DND-41 (cell line): ENCODE measurements around the gene GALP.

Source experiments
- ATAC-seq: fragments of 200-7000 bp; cut with Tn5 transposase; 3 replicates; pipeline ENCODE4 v1.9.1; 2021; ENCODE audit warnings: low read depth; ENCODE audit not compliant: insufficient read depth
- DNase-seq: peaks from one replicate; pipeline ENCODE4 v3.0.0-alpha.2; 2020
- H2AFZ ChIP-seq: 2 replicates; pipeline ENCODE4 v1.6.0; 2012; ENCODE audit warnings: low read depth, low read length
- H3K27ac ChIP-seq: 2 replicates; pipeline ENCODE4 v1.5.1; 2012; ENCODE audit warnings: low read length, inconsistent platforms
- H3K27me3 ChIP-seq: fragments of 200-600 bp; sonication (generic); 2 replicates; pipeline ENCODE4 v1.6.0; 2012; ENCODE audit warnings: low read length, mild to moderate bottlenecking, inconsistent platforms; ENCODE audit not compliant: insufficient read depth, poor library complexity
- H3K36me3 ChIP-seq: 2 replicates; pipeline ENCODE4 v1.5.1; 2012; ENCODE audit warnings: low read length, inconsistent platforms; ENCODE audit not compliant: insufficient read depth
- H3K4me1 ChIP-seq: 2 replicates; pipeline ENCODE4 v1.5.1; 2012; ENCODE audit warnings: mild to moderate bottlenecking, low read length; ENCODE audit not compliant: insufficient read depth
- H3K4me2 ChIP-seq: 2 replicates; pipeline ENCODE4 v1.6.0; 2012; ENCODE audit warnings: mild to moderate bottlenecking, moderate library complexity, low read length, inconsistent platforms; ENCODE audit not compliant: insufficient read depth
- H3K4me3 ChIP-seq, 2 experiments: fragments of 200-600 bp in 1 of 2; shearing (Covaris generic) in 1 of 2; 2 replicates each; pipeline ENCODE4 v1.5.1; 2012 to 2016; ENCODE audit warnings: inconsistent platforms in 2 of 2, low read length in 2 of 2, mild to moderate bottlenecking in 2 of 2, low read depth in 1 of 2, moderate library complexity in 1 of 2
- H3K79me2 ChIP-seq: 2 replicates; pipeline ENCODE4 v1.6.0; 2012; ENCODE audit warnings: low read length, inconsistent platforms; ENCODE audit not compliant: insufficient read depth
- H3K9ac ChIP-seq: 2 replicates; pipeline ENCODE4 v1.6.0; 2012; ENCODE audit warnings: low read depth, mild to moderate bottlenecking, inconsistent platforms, low read length, moderate library complexity
- H3K9me3 ChIP-seq: 2 replicates; pipeline ENCODE4 v1.5.1; 2012; ENCODE audit warnings: low read length, moderate library complexity, mild to moderate bottlenecking, inconsistent platforms; ENCODE audit not compliant: insufficient read depth, severe bottlenecking
- H4K20me1 ChIP-seq: 2 replicates; pipeline ENCODE4 v1.6.0; 2012; ENCODE audit warnings: low read length; ENCODE audit not compliant: insufficient read depth
- CTCF ChIP-seq: IDR thresholded peaks from 2 replicates; pipeline ENCODE4 v1.5.1; 2012; ENCODE audit warnings: borderline replicate concordance, low read length, moderate library complexity, mild to moderate bottlenecking; ENCODE audit not compliant: poor library complexity, severe bottlenecking; ENCODE audit errors: extremely low read depth
- EZH2 ChIP-seq: IDR thresholded peaks from 3 replicates; pipeline ENCODE4 v1.6.1; 2012; ENCODE audit warnings: borderline replicate concordance, low read depth, mild to moderate bottlenecking, moderate library complexity, low read length, inconsistent platforms; ENCODE audit not compliant: severe bottlenecking

The GALP gene

GRCh38 chr19:56159622-56160271 lies 16.1 kb upstream of the GALP start:
- Histone ChIP-seq H3K4me1 (peaks cover 38% of the 10 kb centered on the region), H3K79me2 (no peaks in the 10 kb centered on the region), H3K4me2 (no peak overlapping the region), H2AFZ (no peak overlapping the region), H3K9ac (no peak overlapping the region), H3K27me3 (no peaks in the 10 kb centered on the region), H3K27ac (no peak overlapping the region), H3K4me3 (no peak overlapping the region), H3K9me3 (peaks cover 2% of the 10 kb centered on the region), H3K36me3 (peaks cover 67% of the 10 kb centered on the region), H4K20me1 (peaks cover 4% of the 10 kb centered on the region; the same call in 1 of the 2 replicates)
- no peak for ATAC-seq
- TF ChIP-seq EZH2 = no peak
- no peak for TF ChIP-seq CTCF
- no peak for DNase-seq

GRCh38 chr19:56161534-56161933 lies 14.3 kb upstream of the GALP start:
- H2AFZ ChIP-seq = no peak overlapping the region
- peaks cover 38% of the 10 kb centered on the region for H3K4me1 ChIP-seq
- no peaks in the 10 kb centered on the region for H3K27me3 ChIP-seq
- no peak overlapping the region for H3K9ac ChIP-seq
- ATAC-seq = no peak
- H3K27ac ChIP-seq = peak overlapping the region; percentile 53
- no peak overlapping the region for H3K4me2 ChIP-seq
- no peak overlapping the region for H3K4me3 ChIP-seq
- TF ChIP-seq CTCF (no peak), EZH2 (no peak)
- DNase-seq = no peak
- H3K36me3 ChIP-seq = peaks cover 50% of the 10 kb centered on the region
- H3K79me2 ChIP-seq = no peaks in the 10 kb centered on the region
- H4K20me1 ChIP-seq = peaks cover 3% of the 10 kb centered on the region; the same call in 1 of the 2 replicates
- H3K9me3 ChIP-seq = peaks cover 2% of the 10 kb centered on the region

- Histone ChIP-seq H3K9me3 (peaks cover 2% of the 10 kb centered on the region), H3K79me2 (no peaks in the 10 kb centered on the region), H3K4me2 (no peak overlapping the region), H3K4me3 (no peak overlapping the region), H2AFZ (no peak overlapping the region), H3K36me3 (peaks cover 43% of the 10 kb centered on the region), H3K9ac (no peak overlapping the region), H3K27me3 (no peaks in the 10 kb centered on the region), H3K4me1 (peaks cover 38% of the 10 kb centered on the region), H3K27ac (peak overlapping the region; percentile 70), H4K20me1 (peaks cover 3% of the 10 kb centered on the region; the same call in 1 of the 2 replicates)
- TF ChIP-seq EZH2 (no peak), CTCF (no peak)
- ATAC-seq (peak; percentile 42), DNase-seq (peak; percentile 37)
Observed at GRCh38 chr19:56162258-56162657, 13.6 kb upstream of the GALP start.

GRCh38 chr19:56163097-56163496 lies 12.7 kb upstream of the GALP start:
- ATAC-seq = no peak
- no peak overlapping the region for H3K4me2 ChIP-seq
- TF ChIP-seq EZH2 (no peak), CTCF (no peak)
- no peak for DNase-seq
- H3K79me2 ChIP-seq = no peaks in the 10 kb centered on the region
- peaks cover 2% of the 10 kb centered on the region for H3K9me3 ChIP-seq
- no peak overlapping the region for H3K4me3 ChIP-seq
- no peak overlapping the region for H2AFZ ChIP-seq
- peaks cover 3% of the 10 kb centered on the region; the same call in 1 of the 2 replicates for H4K20me1 ChIP-seq
- no peak overlapping the region for H3K9ac ChIP-seq
- H3K27me3 ChIP-seq = no peaks in the 10 kb centered on the region
- peaks cover 38% of the 10 kb centered on the region for H3K4me1 ChIP-seq
- H3K27ac ChIP-seq = peak overlapping the region; percentile 70
- H3K36me3 ChIP-seq = peaks cover 36% of the 10 kb centered on the region
